ENCODE data around the gene RANBP6. TPM values are rescaled to one million over a fixed set of nuclear protein-coding genes. Genes with fewer than 3 reads are reported as not detected.
A peak's percentile ranks its signal among the peaks of the same experiment; 100 is the strongest.

RANBP6 gene
- total and polyA plus RNA-seq, 4 donors, result 5.8 to 19.5 (median 12.3) TPM

DNA sequence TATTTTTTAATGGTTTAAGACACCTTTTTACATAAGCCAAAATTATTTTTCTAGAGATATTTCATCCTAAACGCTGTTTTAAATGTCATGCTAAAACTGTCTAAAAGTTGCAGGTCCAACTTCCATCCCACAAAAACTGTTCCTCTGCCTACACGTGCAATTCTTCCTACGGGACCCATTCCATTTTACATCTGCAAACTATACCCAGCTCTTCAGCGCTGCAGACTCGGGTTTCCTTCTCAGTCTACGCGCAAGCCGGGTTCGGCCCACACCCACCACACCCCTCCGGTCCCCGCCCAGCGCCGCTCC lies 8.7 kb downstream of the RANBP6 start:
- Histone ChIP-seq H3K27ac (ENCODE audit: low read depth in 1 of 2, low read length in 1 of 2) (peak overlapping the region; percentile 88 to 95), H3K4me3 (peak overlapping the region; percentile 96), H3K4me1 (ENCODE audit: control insufficient read depth in 5 of 5, insufficient read depth in 5 of 5, low read length in 5 of 5) (peaks cover 0 to 19% (median 6%) of the 10 kb centered on the region in 5 donors), H3K36me3 (ENCODE audit: control insufficient read depth in 4 of 4, insufficient read depth in 4 of 4, low read length in 4 of 4) (peaks cover 1 to 6% (median 5%) of the 10 kb centered on the region in 4 donors), H3K27me3 (ENCODE audit: control insufficient read depth in 3 of 3, insufficient read depth in 3 of 3, low read length in 2 of 3) (no peaks in the 10 kb centered on the region), H3K9ac (ENCODE audit: insufficient read depth in 1 of 2, low read length in 2 of 2) (peak overlapping the region; percentile 11 to 55), H3K9me3 (ENCODE audit: control insufficient read depth in 4 of 4, insufficient read depth in 3 of 4, low read length in 3 of 4) (no peaks in the 10 kb centered on the region)
- DNase-seq, result peak in 1 of 3 donors; percentile 76
- no peak for ATAC-seq (ENCODE audit: insufficient read depth, low FRiP score)
- TF ChIP-seq, protein P1, sequence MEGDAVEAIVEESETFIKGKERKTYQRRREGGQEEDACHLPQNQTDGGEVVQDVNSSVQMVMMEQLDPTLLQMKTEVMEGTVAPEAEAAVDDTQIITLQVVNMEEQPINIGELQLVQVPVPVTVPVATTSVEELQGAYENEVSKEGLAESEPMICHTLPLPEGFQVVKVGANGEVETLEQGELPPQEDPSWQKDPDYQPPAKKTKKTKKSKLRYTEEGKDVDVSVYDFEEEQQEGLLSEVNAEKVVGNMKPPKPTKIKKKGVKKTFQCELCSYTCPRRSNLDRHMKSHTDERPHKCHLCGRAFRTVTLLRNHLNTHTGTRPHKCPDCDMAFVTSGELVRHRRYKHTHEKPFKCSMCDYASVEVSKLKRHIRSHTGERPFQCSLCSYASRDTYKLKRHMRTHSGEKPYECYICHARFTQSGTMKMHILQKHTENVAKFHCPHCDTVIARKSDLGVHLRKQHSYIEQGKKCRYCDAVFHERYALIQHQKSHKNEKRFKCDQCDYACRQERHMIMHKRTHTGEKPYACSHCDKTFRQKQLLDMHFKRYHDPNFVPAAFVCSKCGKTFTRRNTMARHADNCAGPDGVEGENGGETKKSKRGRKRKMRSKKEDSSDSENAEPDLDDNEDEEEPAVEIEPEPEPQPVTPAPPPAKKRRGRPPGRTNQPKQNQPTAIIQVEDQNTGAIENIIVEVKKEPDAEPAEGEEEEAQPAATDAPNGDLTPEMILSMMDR (IDR thresholded peaks at IDR 0.05; ENCODE audit: control extremely low read depth, extremely low read depth), result no peak
- WGBS, 2 donors, result 0 to 1% methylated on average over 13 of the region's 13 CpGs

DNA sequence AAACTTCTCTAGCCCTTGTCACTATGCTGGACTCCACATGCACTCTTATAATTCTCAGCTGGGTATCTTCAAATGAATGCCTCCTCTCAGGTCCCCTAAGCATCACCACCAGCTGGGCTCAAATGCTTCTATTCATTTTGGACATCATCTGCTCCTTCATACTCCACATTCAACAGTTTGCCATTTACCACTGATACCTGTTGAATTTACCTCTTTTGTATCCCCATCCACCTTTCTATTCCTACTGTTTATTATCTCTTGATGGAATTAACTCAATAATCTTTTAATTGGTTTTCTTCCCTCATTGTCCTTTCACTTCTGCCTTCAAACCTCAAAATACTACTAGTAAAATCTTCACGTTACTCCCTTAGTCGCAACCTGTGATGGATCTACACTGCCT lies 14.5 kb downstream of the RANBP6 start:
- no peak overlapping the region for H3K9ac ChIP-seq (ENCODE audit: insufficient read depth in 1 of 2, low read length in 2 of 2)
- no peak overlapping the region for H3K27ac ChIP-seq (ENCODE audit: low read depth in 1 of 2, low read length in 1 of 2)
- H3K27me3 ChIP-seq (ENCODE audit: control insufficient read depth in 3 of 3, insufficient read depth in 3 of 3, low read length in 2 of 3), result no peaks in the 10 kb centered on the region
- TF ChIP-seq, protein P1 (IDR thresholded peaks at IDR 0.05; ENCODE audit: control extremely low read depth, extremely low read depth), result no peak
- no peaks in the 10 kb centered on the region for H3K9me3 ChIP-seq (ENCODE audit: control insufficient read depth in 4 of 4, insufficient read depth in 3 of 4, low read length in 3 of 4)
- peaks cover 0 to 3% (median 0%) of the 10 kb centered on the region in 4 donors for H3K36me3 ChIP-seq (ENCODE audit: control insufficient read depth in 4 of 4, insufficient read depth in 4 of 4, low read length in 4 of 4)
- no peak overlapping the region for H3K4me3 ChIP-seq
- ATAC-seq (ENCODE audit: insufficient read depth, low FRiP score) (no peak), DNase-seq (no peak)
- WGBS, 2 donors, result 96% methylated on average over 2 of the region's 2 CpGs
- peaks cover 3 to 15% (median 6%) of the 10 kb centered on the region in 5 donors for H3K4me1 ChIP-seq (ENCODE audit: control insufficient read depth in 5 of 5, insufficient read depth in 5 of 5, low read length in 5 of 5)

- no peak overlapping the region for H3K9ac ChIP-seq (ENCODE audit: insufficient read depth in 1 of 2, low read length in 2 of 2)
- ATAC-seq (ENCODE audit: insufficient read depth, low FRiP score) (no peak), DNase-seq (no peak)
- H3K4me1 ChIP-seq (ENCODE audit: control insufficient read depth in 5 of 5, insufficient read depth in 5 of 5, low read length in 5 of 5), result peaks cover 0 to 15% (median under 1%) of the 10 kb centered on the region in 5 donors
- 94 to 96% methylated on average over 2 of the region's 2 CpGs for WGBS, 2 donors
- H3K9me3 ChIP-seq (ENCODE audit: control insufficient read depth in 4 of 4, insufficient read depth in 3 of 4, low read length in 3 of 4), result no peaks in the 10 kb centered on the region
- no peaks in the 10 kb centered on the region for H3K27me3 ChIP-seq (ENCODE audit: control insufficient read depth in 3 of 3, insufficient read depth in 3 of 3, low read length in 2 of 3)
- H3K4me3 ChIP-seq, result no peak overlapping the region
- TF ChIP-seq, protein P1 (IDR thresholded peaks at IDR 0.05; ENCODE audit: control extremely low read depth, extremely low read depth), result no peak
- no peak overlapping the region for H3K27ac ChIP-seq (ENCODE audit: low read depth in 1 of 2, low read length in 1 of 2)
- peaks cover 0 to 3% (median 0%) of the 10 kb centered on the region in 4 donors for H3K36me3 ChIP-seq (ENCODE audit: control insufficient read depth in 4 of 4, insufficient read depth in 4 of 4, low read length in 4 of 4)
Measured at GRCh38 chr9:5999443-6000101, 15.9 kb downstream of the RANBP6 start.

DNA sequence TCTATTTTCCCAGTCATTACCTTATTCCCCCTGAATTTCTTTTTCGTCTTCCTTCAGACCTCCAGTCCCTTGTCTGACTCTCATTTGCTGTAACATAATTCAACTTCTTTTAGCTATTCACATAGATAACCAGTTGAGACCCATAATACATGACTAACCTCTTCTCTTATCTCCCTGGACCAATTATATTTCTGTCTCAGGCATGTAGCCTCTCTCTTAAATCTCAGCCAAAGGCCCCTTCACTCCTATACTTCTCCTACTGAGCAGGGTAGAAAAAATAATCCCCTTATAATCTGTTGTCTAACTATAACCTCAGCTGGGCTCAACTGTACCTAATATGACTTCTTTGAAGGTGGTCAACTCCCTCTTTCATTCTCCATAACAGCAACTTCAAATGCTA lies 20.9 kb downstream of the RANBP6 start:
- Histone ChIP-seq H3K9me3 (ENCODE audit: control insufficient read depth in 4 of 4, insufficient read depth in 3 of 4, low read length in 3 of 4) (no peaks in the 10 kb centered on the region), H3K9ac (ENCODE audit: insufficient read depth in 1 of 2, low read length in 2 of 2) (no peak overlapping the region), H3K36me3 (ENCODE audit: control insufficient read depth in 4 of 4, insufficient read depth in 4 of 4, low read length in 4 of 4) (peaks cover 0 to 6% (median 0%) of the 10 kb centered on the region in 4 donors), H3K27ac (ENCODE audit: low read depth in 1 of 2, low read length in 1 of 2) (peak overlapping the region in 1 of 2 donors; percentile 9), H3K4me3 (no peak overlapping the region), H3K4me1 (ENCODE audit: control insufficient read depth in 5 of 5, insufficient read depth in 5 of 5, low read length in 5 of 5) (peaks cover 0 to 17% (median 0%) of the 10 kb centered on the region in 5 donors), H3K27me3 (ENCODE audit: control insufficient read depth in 3 of 3, insufficient read depth in 3 of 3, low read length in 2 of 3) (no peaks in the 10 kb centered on the region)
- DNase-seq (no peak), ATAC-seq (ENCODE audit: insufficient read depth, low FRiP score) (no peak)
- TF ChIP-seq, protein P1 (IDR thresholded peaks at IDR 0.05; ENCODE audit: control extremely low read depth, extremely low read depth), result no peak
- WGBS, 2 donors, result 90 to 92% methylated on average over 1 of the region's 1 CpG

Data from lung (tissue), 12 donors.